KMS-11 (cell line): ENCODE results near the gene NT5M.
A peak's percentile ranks its signal among the peaks of the same experiment; 100 is the strongest.
"Not testable (repeated sequence)": the region's sequence is repeated elsewhere in the genome, so short reads cannot be mapped to it uniquely, and the experiment has no call there.

ENCODE experiments used
- H2AFZ ChIP-seq: fragments of 200-600 bp; sonication (generic); 2 replicates; pipeline ENCODE4 v1.6.1; 2016; ENCODE audit warnings: antibody characterized with exemption, mixed run types, low read depth
- H3K27ac ChIP-seq: fragments of 200-600 bp; sonication (generic); 2 replicates; pipeline ENCODE4 v1.6.1; 2016; ENCODE audit warnings: mild to moderate bottlenecking, mixed run types
- H3K27me3 ChIP-seq: fragments of 200-600 bp; sonication (generic); 2 replicates; pipeline ENCODE4 v1.6.1; 2017; ENCODE audit warnings: mild to moderate bottlenecking, low read depth, mixed run types, moderate library complexity; ENCODE audit not compliant: insufficient read depth
- H3K36me3 ChIP-seq: fragments of 200-600 bp; sonication (generic); 2 replicates; pipeline ENCODE4 v1.6.1; 2017; ENCODE audit warnings: mild to moderate bottlenecking, mixed run types; ENCODE audit not compliant: insufficient read depth
- H3K4me1 ChIP-seq: fragments of 200-600 bp; sonication (generic); 2 replicates; pipeline ENCODE4 v1.6.1; 2016; ENCODE audit warnings: mild to moderate bottlenecking, low read depth, mixed run types; ENCODE audit not compliant: poor library complexity, severe bottlenecking
- H3K4me2 ChIP-seq: fragments of 200-600 bp; sonication (generic); 2 replicates; pipeline ENCODE4 v1.7.0; 2016; ENCODE audit warnings: mild to moderate bottlenecking, mixed run types
- H3K4me3 ChIP-seq: fragments of 200-600 bp; sonication (generic); IDR thresholded peaks from 2 replicates; pipeline ENCODE4 v1.6.1; 2017; ENCODE audit warnings: low read depth, low read length, mixed read lengths; ENCODE audit not compliant: insufficient read depth
- H3K79me2 ChIP-seq: fragments of 200-600 bp; sonication (generic); 2 replicates; pipeline ENCODE4 v1.6.1; 2016; ENCODE audit warnings: low read depth, mixed run types; ENCODE audit not compliant: insufficient read depth
- H3K9ac ChIP-seq: fragments of 200-600 bp; sonication (generic); 2 replicates; pipeline ENCODE4 v1.6.1; 2016; ENCODE audit warnings: mild to moderate bottlenecking, mixed run types
- H4K20me1 ChIP-seq: fragments of 200-600 bp; sonication (generic); 2 replicates; pipeline ENCODE4 v1.6.1; 2016; ENCODE audit warnings: mild to moderate bottlenecking, mixed run types; ENCODE audit not compliant: insufficient read depth
- CTCF ChIP-seq: fragments of 200-600 bp; sonication (generic); conservative IDR thresholded peaks from 2 replicates; pipeline ENCODE4 v1.6.1; 2017; ENCODE audit warnings: low read depth, mild to moderate bottlenecking, antibody characterized with exemption, low read length, moderate library complexity, mixed read lengths

The NT5M gene

DNA sequence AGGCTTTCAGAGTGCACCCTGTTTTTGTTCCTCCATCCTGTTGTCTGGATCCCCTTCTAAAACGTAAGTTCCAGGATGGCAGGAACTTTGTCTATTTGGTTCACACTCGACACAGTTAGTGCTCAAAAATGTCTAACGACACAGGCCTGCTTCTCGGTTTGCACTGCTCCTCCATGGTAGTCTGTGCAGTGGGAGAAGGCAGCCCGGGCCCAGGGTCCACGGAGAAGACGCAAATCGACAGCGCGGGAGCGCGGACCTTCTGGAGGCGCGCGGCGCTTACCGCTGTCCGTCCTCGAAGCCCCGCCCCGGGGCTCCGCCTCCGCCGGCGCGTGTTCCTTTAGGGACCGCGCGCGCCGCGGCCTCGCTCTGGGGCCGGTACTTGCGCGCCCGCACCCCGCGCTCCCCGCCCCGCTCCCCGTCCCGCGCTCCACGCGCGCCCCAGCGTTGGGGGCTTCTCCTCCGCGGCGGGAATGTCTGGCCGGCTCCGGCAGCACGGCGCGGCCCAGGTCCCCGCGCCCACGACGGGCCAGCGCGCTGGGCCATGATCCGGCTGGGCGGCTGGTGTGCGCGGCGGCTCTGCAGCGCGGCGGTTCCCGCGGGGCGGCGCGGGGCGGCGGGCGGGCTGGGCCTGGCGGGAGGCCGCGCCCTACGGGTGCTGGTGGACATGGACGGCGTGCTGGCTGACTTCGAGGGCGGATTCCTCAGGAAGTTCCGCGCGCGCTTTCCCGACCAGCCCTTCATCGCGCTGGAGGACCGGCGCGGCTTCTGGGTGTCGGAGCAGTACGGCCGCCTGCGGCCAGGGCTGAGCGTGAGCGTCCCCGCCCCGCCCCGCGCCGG, at the start of gene NT5M:
NT5M (plus strand) TSS at position 364 of the 837 bp plus-strand sequence; CDS start at position 542, 178 bp downstream.
- Histone ChIP-seq H2AFZ (peak within 1 kb of the TSS; percentile 77), H3K27me3 (no peaks in the 10 kb centered on the region), H3K4me1 (peaks cover 29% of the 10 kb centered on the region), H3K4me2 (peak within 1 kb of the TSS; percentile 89), H3K27ac (peak within 1 kb of the TSS; percentile 23; the same call in 1 of the 2 replicates), H4K20me1 (no peaks in the 10 kb centered on the region), H3K79me2 (no peaks in the 10 kb centered on the region), H3K4me3 (no peak within 1 kb of the TSS), H3K36me3 (no peaks in the 10 kb centered on the region), H3K9ac (peak within 1 kb of the TSS; percentile 37; the same call in 1 of the 2 replicates)
- no peak for TF ChIP-seq CTCF

GRCh38 chr17:17253406-17253805, 49.8 kb upstream of the NT5M start:
- Histone ChIP-seq H3K36me3 (peaks cover 7% of the 10 kb centered on the region; the same call in 1 of the 2 replicates), H3K4me1 (no peaks in the 10 kb centered on the region), H3K79me2 (no peaks in the 10 kb centered on the region), H4K20me1 (no peaks in the 10 kb centered on the region), H3K9ac (no peak overlapping the region), H2AFZ (no peak overlapping the region), H3K27me3 (no peaks in the 10 kb centered on the region), H3K27ac (no peak overlapping the region), H3K4me2 (no peak overlapping the region), H3K4me3 (no peak overlapping the region)
- no peak for TF ChIP-seq CTCF

DNA sequence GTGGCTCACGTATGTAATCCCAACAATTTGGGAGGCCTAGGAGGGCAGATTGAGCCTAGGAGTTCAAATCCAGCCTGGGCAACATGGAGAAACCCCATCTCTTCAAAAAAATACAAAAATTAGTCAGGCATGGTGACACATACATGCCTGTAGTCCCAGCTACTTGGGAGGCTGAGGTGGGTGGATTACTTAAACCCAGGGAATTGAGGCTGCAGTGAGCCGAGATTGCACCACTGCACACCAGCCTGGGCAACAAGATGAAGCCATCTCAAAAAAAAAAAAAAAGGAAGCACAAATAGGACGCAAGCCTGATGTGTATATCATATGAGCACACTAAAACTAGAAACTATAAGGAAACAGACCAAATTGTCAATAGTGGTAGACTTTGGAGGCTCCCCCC, 49.1 kb upstream of the NT5M start:
- Histone ChIP-seq H3K79me2 (no peaks in the 10 kb centered on the region), H3K4me2 (no peak overlapping the region), H3K9ac (no peak overlapping the region), H3K27me3 (no peaks in the 10 kb centered on the region), H3K4me3 (no peak overlapping the region), H3K36me3 (0 out of 2 replicates have a peak, but pooled peaks cover 1% of the 10 kb centered on the region), H3K27ac (no peak overlapping the region), H2AFZ (no peak overlapping the region), H3K4me1 (no peaks in the 10 kb centered on the region), H4K20me1 (no peaks in the 10 kb centered on the region)
- TF ChIP-seq CTCF = no peak

- H3K27me3 ChIP-seq, H3K27ac ChIP-seq, H3K4me2 ChIP-seq, H3K36me3 ChIP-seq, H3K9ac ChIP-seq, H3K4me3 ChIP-seq, H3K79me2 ChIP-seq, H4K20me1 ChIP-seq, H3K4me1 ChIP-seq, H2AFZ ChIP-seq: not testable (repeated sequence)
These were observed 47.5 kb upstream of the NT5M start for GRCh38 chr17:17255689-17256088.

- no peak for TF ChIP-seq CTCF
- no peak overlapping the region for H3K4me2 ChIP-seq
- peaks cover 4% of the 10 kb centered on the region for H3K4me1 ChIP-seq
- H4K20me1 ChIP-seq = no peaks in the 10 kb centered on the region
- no peaks in the 10 kb centered on the region for H3K79me2 ChIP-seq
- H3K36me3 ChIP-seq = peaks cover 3% of the 10 kb centered on the region; the same call in 1 of the 2 replicates
- no peaks in the 10 kb centered on the region for H3K27me3 ChIP-seq
- H3K4me3 ChIP-seq = no peak overlapping the region
- H3K9ac ChIP-seq = no peak overlapping the region
- no peak overlapping the region for H3K27ac ChIP-seq
- no peak overlapping the region for H2AFZ ChIP-seq
These were observed 46.9 kb upstream of the NT5M start for GRCh38 chr17:17256316-17256715.
